Endothelial cell (in vitro differentiated cells): ENCODE data around the gene SELE. TPM values are rescaled to one million over a fixed set of nuclear protein-coding genes. Genes with fewer than 3 reads are reported as not detected.

Experiments
- DNase-seq: peaks from one replicate; pipeline ENCODE4 v3.0.0; 2021; ENCODE audit warnings: low spot score
- H3K27ac Mint-ChIP-seq: one replicate; pipeline ENCODE4 v1.8.0; 2021; ENCODE audit warnings: mixed read lengths, inconsistent platforms; ENCODE audit not compliant: unreplicated experiment
- H3K27me3 Mint-ChIP-seq: one replicate; pipeline ENCODE4 v1.8.0; 2021; ENCODE audit warnings: mild to moderate bottlenecking, moderate library complexity, mixed read lengths, inconsistent platforms; ENCODE audit not compliant: unreplicated experiment
- H3K36me3 Mint-ChIP-seq: one replicate; pipeline ENCODE4 v1.8.0; 2021; ENCODE audit warnings: mild to moderate bottlenecking, low read depth, mixed read lengths, inconsistent platforms; ENCODE audit not compliant: unreplicated experiment
- H3K4me1 Mint-ChIP-seq: one replicate; pipeline ENCODE4 v1.8.0; 2021; ENCODE audit warnings: mild to moderate bottlenecking, mixed read lengths, inconsistent platforms; ENCODE audit not compliant: unreplicated experiment
- H3K4me3 Mint-ChIP-seq: one replicate; pipeline ENCODE4 v1.8.0; 2021; ENCODE audit warnings: mild to moderate bottlenecking, mixed read lengths, inconsistent platforms; ENCODE audit not compliant: unreplicated experiment
- H3K9me3 Mint-ChIP-seq: one replicate; pipeline ENCODE4 v1.8.0; 2021; ENCODE audit warnings: mixed read lengths, inconsistent platforms; ENCODE audit not compliant: unreplicated experiment
- total RNA-seq: library from RNA; stranded (reverse); fragmentation: NEBNext Ultra II Directional; extraction: Animal tissue kit (Norgen Biotek cat#: 25700); gene quantifications from one replicate; pipeline ENCODE4 v1.2.1, GENCODE V29; 2021; ENCODE audit not compliant: unreplicated experiment
- TF ChIP-seq, protein P1 (sequence below): fragments of 200-600 bp; sonication (generic); IDR thresholded peaks from one replicate; pipeline ENCODE4 v1.5.0; 2021; ENCODE audit warnings: antibody characterized with exemption; ENCODE audit not compliant: unreplicated experiment

SELE gene
- total RNA-seq, 1 donor from 2014 or later: 14.3 TPM

DNA sequence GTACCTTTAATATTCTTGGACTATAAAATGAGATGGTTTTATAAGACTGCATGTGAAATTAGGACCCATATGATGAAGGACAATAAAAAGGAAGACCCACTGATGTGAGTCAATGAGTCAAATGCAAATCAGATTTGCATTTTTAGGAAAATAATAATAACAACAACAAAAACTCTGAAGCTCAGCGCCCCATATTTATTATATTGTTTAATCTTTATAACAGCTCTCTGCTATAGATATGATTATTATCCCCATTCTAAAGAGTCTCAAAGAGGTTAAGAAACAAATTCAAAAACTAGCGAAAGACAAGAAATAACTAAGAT is 21.6 kb downstream of the SELE start:
- H3K4me3 Mint-ChIP-seq: no peak overlapping the region
- no peaks in the 10 kb centered on the region for H3K9me3 Mint-ChIP-seq

DNA sequence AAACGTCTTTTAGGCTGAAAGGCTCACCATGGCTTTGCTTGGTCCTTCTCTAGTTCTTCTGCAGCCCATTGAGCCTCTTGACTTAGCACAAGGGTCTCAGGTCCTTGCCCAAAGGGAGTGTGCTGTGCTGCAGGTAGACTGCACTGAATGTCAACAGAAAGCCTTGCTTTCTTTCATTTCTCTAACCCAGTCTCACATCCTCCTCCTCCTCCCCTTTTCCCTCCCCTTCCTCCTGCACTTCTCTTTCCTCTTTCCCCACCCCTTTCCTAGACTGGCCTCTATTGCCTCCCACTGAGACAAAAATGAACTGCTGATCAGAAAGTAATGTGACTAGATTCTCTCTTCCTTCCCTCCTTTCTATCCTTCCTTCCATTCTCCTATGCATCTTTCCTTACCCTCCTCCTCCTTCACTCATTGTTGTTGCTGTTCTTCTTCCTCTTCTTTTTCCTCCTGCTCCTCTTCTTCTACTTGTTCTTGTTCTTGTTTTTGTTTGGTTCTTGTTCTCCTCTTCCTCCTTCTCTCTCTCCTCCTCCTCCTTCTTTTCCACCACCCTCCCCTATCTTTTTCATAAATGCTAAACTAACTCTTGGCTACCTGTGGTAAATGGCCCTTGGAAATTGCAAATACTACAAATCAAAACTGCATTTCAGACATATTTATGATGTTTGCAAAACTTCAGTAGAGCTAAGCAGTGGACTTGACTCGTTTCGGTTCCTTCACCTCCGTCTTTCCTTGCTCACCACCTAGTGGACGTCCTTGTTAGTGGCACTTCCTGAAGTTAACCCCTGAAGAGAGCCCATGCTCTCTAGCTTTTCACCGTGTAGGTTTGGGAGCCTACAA is 22.2 kb downstream of the SELE start, which contains the start of gene SELL:
Gene SELL (minus strand): TSS at position 152 of the 840 bp plus-strand sequence. CDS start 122 bp downstream, at position 30.
- no peaks in the 10 kb centered on the region for H3K27me3 Mint-ChIP-seq
- H3K36me3 Mint-ChIP-seq: no peaks in the 10 kb centered on the region
- TF ChIP-seq, protein P1, sequence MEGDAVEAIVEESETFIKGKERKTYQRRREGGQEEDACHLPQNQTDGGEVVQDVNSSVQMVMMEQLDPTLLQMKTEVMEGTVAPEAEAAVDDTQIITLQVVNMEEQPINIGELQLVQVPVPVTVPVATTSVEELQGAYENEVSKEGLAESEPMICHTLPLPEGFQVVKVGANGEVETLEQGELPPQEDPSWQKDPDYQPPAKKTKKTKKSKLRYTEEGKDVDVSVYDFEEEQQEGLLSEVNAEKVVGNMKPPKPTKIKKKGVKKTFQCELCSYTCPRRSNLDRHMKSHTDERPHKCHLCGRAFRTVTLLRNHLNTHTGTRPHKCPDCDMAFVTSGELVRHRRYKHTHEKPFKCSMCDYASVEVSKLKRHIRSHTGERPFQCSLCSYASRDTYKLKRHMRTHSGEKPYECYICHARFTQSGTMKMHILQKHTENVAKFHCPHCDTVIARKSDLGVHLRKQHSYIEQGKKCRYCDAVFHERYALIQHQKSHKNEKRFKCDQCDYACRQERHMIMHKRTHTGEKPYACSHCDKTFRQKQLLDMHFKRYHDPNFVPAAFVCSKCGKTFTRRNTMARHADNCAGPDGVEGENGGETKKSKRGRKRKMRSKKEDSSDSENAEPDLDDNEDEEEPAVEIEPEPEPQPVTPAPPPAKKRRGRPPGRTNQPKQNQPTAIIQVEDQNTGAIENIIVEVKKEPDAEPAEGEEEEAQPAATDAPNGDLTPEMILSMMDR: peak; percentile 76
- peak; percentile 70 for DNase-seq
- H3K9me3 Mint-ChIP-seq: no peaks in the 10 kb centered on the region
- H3K4me3 Mint-ChIP-seq: no peak within 1 kb of the TSS
- no peak within 1 kb of the TSS for H3K27ac Mint-ChIP-seq
- H3K4me1 Mint-ChIP-seq: peaks cover 8% of the 10 kb centered on the region

More for the DNA sequence above, 21.6 kb downstream of the SELE start:
- TF ChIP-seq, protein P1: no peak
- H3K36me3 Mint-ChIP-seq: no peaks in the 10 kb centered on the region
- DNase-seq: no peak
- H3K27me3 Mint-ChIP-seq: no peaks in the 10 kb centered on the region
- peaks cover 8% of the 10 kb centered on the region for H3K4me1 Mint-ChIP-seq
- H3K27ac Mint-ChIP-seq: no peak overlapping the region

- Mint-ChIP-seq H3K9me3 (no peaks in the 10 kb centered on the region), H3K36me3 (no peaks in the 10 kb centered on the region), H3K27me3 (no peaks in the 10 kb centered on the region), H3K4me1 (peaks cover 8% of the 10 kb centered on the region), H3K4me3 (no peak overlapping the region), H3K27ac (no peak overlapping the region)
- TF ChIP-seq, protein P1: no peak
- DNase-seq: no peak
These were observed 25.2 kb downstream of the SELE start for GRCh38 chr1:169708647-169709046.

DNA sequence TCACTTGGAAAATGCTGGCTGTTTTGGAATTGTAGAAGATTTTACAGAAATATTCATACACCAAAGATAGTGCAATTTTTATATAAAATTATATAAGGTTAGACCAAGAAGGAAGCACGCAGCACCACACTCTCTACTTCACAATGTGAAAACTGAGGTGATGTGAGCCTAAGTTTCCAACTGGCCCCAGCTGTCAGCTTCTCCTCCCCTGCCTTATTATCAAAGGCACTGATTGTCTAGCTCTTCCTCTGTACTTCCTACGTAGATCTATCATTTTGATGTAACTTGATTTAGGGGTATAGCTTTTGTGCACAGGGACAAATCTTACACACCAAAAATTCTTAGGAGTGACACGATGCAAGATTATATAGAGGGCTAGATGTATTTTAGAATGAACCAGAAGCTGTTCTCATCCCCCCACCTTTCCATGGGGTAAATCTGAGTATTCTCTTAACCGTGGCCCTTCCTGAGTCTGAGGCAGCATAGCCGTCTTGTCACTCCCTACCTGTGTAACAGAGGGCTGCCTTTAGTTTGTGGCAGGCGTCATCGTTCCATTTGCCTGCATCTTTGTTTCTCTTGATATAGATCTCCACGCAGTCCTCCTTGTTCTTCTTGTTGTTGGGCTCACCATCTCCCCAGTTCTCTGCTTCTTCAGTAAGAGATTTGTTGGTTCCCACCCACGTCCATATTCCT is 25.8 kb downstream of the SELE start:
- Mint-ChIP-seq H3K4me1 (peaks cover 8% of the 10 kb centered on the region), H3K27ac (no peak overlapping the region), H3K9me3 (no peaks in the 10 kb centered on the region), H3K4me3 (no peak overlapping the region), H3K27me3 (no peaks in the 10 kb centered on the region), H3K36me3 (no peaks in the 10 kb centered on the region)
- TF ChIP-seq, protein P1: no peak
- no peak for DNase-seq

- TF ChIP-seq, protein P1: no peak
- Mint-ChIP-seq H3K4me1 (no peaks in the 10 kb centered on the region), H3K36me3 (no peaks in the 10 kb centered on the region), H3K9me3 (no peaks in the 10 kb centered on the region), H3K27ac (no peak overlapping the region), H3K4me3 (no peak overlapping the region), H3K27me3 (no peaks in the 10 kb centered on the region)
- DNase-seq: no peak
These were observed 29.1 kb downstream of the SELE start for GRCh38 chr1:169704797-169705196.
